Breast epithelium (tissue), 4 donors: ENCODE results near the gene OR5K4. TPM values are rescaled to one million over a fixed set of nuclear protein-coding genes. Genes with fewer than 3 reads are reported as not detected.

Experiments
- DNase-seq, 2 donors: peaks; one replicate each; pipeline ENCODE4 v3.0.0-alpha.2; 2019; ENCODE audit warnings: low spot score in 2 of 2
- H3K27ac ChIP-seq, 2 donors: fragments of 200-600 bp; sonication (generic) in 1 of 2; one replicate each; pipeline ENCODE4 v1.5.1; 2016 to 2019; ENCODE audit warnings: mild to moderate bottlenecking in 1 of 2
- H3K27me3 ChIP-seq, 2 donors: fragments of 200-600 bp; sonication (generic) in 1 of 2; one replicate each; pipeline versions ENCODE4 v1.5.1 to v1.6.0; 2017 to 2019; ENCODE audit warnings: control low read depth in 1 of 2, mild to moderate bottlenecking in 1 of 2
- H3K36me3 ChIP-seq: fragments of 200-600 bp; one replicate; pipeline ENCODE4 v1.5.1; 2019
- H3K4me1 ChIP-seq, 2 donors: fragments of 200-600 bp; sonication (generic); one replicate each; pipeline ENCODE4 v1.5.1; 2016 to 2019; ENCODE audit warnings: control low read depth in 1 of 2
- H3K4me3 ChIP-seq, 3 donors: fragments of 200-600 bp; sonication (generic); 1 replicate in 2 of 3; 2 replicates in 1 of 3; pipeline ENCODE4 v1.5.1; 2016 to 2019; ENCODE audit warnings: mild to moderate bottlenecking in 3 of 3, moderate library complexity in 2 of 3
- H3K9me3 ChIP-seq, 2 donors: fragments of 200-600 bp; sonication (generic) in 1 of 2; one replicate each; pipeline ENCODE4 v1.5.1; 2016 to 2019; ENCODE audit warnings: control low read depth in 1 of 2
- POLR2A ChIP-seq: fragments of 450-650 bp; IDR thresholded peaks from one replicate; pipeline ENCODE4 v1.6.1; 2016; ENCODE audit warnings: antibody characterized with exemption, mild to moderate bottlenecking, moderate library complexity
- POLR2AphosphoS5 ChIP-seq, 3 donors: sonication (generic); formaldehyde crosslinking; IDR thresholded peaks; one replicate each; pipeline ENCODE4 v1.6.1; 2017; ENCODE audit warnings: antibody characterized with exemption in 3 of 3
- intact Hi-C: fragments of 100-400 bp; cut with DNase I; formaldehyde crosslinking; loops from one replicate; pipeline ENCODE4 v1.15.1; 2023; ENCODE audit warnings: low total_unique reads
- total RNA-seq, 3 donors: library from RNA; depleted of rRNA; stranded (reverse); fragments of >200 nt; gene quantifications; one replicate each; pipeline ENCODE4 v1.1.0, GENCODE V29; 2016
- TF ChIP-seq, protein P1 (sequence below), 3 donors: fragments of 450-650 bp; IDR thresholded peaks; one replicate each; pipeline ENCODE4 v1.5.1; 2016 to 2017; ENCODE audit warnings: antibody characterized with exemption in 3 of 3, mild to moderate bottlenecking in 3 of 3, moderate library complexity in 3 of 3

OR5K4 gene
- total RNA-seq, 3 donors from 2014 or later, result not detected

DNA sequence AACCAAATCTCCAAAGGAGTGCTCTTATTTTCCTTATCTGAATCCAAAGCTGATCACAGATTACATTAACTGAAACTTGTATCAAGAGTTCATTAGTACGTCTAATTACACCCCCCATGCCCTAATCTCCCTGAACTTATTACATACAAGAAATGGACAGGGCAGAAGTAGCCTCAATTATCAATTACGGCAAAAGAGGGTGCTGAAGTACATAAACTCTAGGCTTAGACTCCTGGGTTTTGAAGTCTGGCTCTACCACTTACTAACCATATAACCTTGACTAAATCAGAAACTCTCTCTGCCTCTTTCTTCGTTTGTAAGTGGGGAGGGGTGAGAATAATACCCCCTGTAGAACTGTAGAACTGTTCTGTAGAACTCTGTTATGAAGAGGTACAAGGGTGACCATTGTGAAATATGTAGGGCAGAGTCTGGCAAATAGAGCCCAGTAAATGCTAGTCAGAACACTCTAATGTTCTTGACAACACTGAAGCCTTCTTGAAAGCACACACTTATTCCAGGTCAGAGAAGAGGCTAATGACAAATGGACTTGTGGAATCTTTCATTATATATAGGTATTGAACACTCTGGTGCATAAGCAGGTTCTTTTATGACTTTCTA lies 19.6 kb upstream of the OR5K4 start:
- H3K4me3 ChIP-seq, result no peak overlapping the region
- H3K4me1 ChIP-seq, result no peaks in the 10 kb centered on the region
- H3K36me3 ChIP-seq, result no peaks in the 10 kb centered on the region
- no peak overlapping the region for H3K27ac ChIP-seq
- intact Hi-C loops, result no loop called here
- TF ChIP-seq POLR2AphosphoS5 (IDR thresholded peaks at IDR 0.05) (no peak), POLR2A (no peak)
- TF ChIP-seq, protein P1, sequence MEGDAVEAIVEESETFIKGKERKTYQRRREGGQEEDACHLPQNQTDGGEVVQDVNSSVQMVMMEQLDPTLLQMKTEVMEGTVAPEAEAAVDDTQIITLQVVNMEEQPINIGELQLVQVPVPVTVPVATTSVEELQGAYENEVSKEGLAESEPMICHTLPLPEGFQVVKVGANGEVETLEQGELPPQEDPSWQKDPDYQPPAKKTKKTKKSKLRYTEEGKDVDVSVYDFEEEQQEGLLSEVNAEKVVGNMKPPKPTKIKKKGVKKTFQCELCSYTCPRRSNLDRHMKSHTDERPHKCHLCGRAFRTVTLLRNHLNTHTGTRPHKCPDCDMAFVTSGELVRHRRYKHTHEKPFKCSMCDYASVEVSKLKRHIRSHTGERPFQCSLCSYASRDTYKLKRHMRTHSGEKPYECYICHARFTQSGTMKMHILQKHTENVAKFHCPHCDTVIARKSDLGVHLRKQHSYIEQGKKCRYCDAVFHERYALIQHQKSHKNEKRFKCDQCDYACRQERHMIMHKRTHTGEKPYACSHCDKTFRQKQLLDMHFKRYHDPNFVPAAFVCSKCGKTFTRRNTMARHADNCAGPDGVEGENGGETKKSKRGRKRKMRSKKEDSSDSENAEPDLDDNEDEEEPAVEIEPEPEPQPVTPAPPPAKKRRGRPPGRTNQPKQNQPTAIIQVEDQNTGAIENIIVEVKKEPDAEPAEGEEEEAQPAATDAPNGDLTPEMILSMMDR (IDR thresholded peaks at IDR 0.05), result no peak
- no peak for DNase-seq
- no peaks in the 10 kb centered on the region for H3K27me3 ChIP-seq
- no peaks in the 10 kb centered on the region for H3K9me3 ChIP-seq

DNA sequence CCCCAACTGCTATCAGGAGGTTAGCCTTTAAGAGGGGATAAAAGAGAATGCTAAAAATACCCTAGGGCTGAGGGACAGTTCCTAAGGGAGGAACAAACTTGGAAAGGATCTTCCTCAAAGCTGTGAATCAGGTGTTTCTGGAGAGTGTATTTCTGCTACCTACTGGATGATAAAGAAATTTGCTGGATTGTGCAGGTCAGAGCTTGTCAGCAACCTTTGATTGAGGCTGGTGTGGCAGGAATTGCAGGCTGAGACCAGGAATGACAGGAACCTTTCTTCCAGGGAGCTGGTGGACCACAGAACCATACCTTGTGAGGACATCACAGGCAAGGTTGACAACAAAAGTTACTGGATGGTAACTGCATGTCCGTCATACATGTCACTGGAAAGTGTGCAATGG lies 14.6 kb upstream of the OR5K4 start:
- intact Hi-C loops, result no loop called here

DNA sequence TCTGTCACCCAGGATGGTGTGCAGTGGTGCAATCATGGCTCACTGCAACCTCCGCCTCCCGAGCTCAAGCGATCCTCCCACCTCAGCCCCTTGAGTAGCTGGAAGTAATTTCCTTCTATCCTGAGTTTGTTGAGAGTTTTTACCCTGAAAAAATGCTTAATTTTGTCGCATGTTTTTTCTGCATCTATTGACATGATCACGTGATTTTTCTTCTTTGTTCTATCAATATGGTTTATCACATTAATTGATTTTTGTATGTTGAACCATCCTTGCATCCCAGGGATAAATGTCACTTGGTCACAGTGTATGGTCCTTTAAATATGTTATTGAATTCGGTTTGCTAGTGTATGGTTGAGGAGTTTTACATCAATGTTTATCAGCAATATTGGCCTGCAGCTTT lies 11.9 kb upstream of the OR5K4 start:
- no peak for DNase-seq
- H3K4me1 ChIP-seq, result no peaks in the 10 kb centered on the region
- intact Hi-C loops, result no loop called here
- TF ChIP-seq POLR2A (no peak), POLR2AphosphoS5 (IDR thresholded peaks at IDR 0.05) (no peak)
- TF ChIP-seq, protein P1 (IDR thresholded peaks at IDR 0.05), result no peak
- no peak overlapping the region for H3K4me3 ChIP-seq
- no peaks in the 10 kb centered on the region for H3K9me3 ChIP-seq
- no peak overlapping the region for H3K27ac ChIP-seq
- no peaks in the 10 kb centered on the region for H3K27me3 ChIP-seq
- H3K36me3 ChIP-seq, result no peaks in the 10 kb centered on the region

More for the DNA sequence above, 14.6 kb upstream of the OR5K4 start:
- H3K27me3 ChIP-seq, result no peaks in the 10 kb centered on the region
- no peaks in the 10 kb centered on the region for H3K36me3 ChIP-seq
- TF ChIP-seq POLR2AphosphoS5 (IDR thresholded peaks at IDR 0.05), result no peak
- TF ChIP-seq POLR2A, result no peak
- TF ChIP-seq, protein P1 (IDR thresholded peaks at IDR 0.05), result no peak
- no peaks in the 10 kb centered on the region for H3K9me3 ChIP-seq
- H3K27ac ChIP-seq, result no peak overlapping the region
- no peaks in the 10 kb centered on the region for H3K4me1 ChIP-seq
- no peak overlapping the region for H3K4me3 ChIP-seq
- DNase-seq, result no peak

DNA sequence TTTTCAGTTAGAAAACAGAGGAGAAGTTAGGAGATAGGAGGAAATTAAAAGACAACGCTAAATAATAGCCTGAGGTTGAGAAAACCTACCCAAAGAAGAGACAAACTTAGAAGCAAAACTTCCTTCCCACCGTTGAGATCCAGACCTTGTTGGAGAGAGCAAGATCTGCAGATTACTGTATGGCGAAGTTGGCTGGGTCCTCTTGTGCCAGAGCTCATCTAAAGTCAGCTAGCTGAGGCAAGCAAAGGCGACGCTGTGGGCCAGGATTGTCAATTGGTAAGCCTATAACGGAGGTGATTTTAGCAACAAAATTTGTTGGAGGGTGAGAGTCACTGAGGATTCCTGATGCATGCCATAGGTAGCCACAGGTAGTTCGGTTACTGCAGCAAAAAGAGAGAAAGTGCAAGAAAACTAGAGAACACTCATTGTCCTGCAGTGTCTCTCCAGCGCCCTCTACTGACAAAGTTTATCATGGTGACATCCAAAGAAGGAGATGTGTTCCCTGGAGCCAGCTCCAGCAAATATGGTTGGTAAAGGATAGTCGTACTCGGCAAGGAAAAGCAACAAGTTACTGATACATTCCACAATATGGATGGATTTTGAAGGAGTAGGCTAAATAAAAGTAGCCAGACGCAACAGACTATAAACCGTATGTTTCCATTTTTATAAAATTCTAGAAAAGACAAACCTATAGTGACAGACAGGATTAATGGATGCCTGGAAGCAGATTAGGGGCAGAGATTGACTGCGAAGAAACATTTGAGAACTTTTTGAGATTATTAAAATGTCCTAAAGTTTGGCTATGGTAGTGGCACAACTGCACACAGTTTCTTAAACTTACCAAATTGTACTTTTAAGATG lies 9.8 kb upstream of the OR5K4 start:
- Histone ChIP-seq H3K4me3 (no peak overlapping the region), H3K27ac (no peak overlapping the region), H3K4me1 (no peaks in the 10 kb centered on the region), H3K36me3 (no peaks in the 10 kb centered on the region), H3K9me3 (no peaks in the 10 kb centered on the region), H3K27me3 (no peaks in the 10 kb centered on the region)
- DNase-seq, result no peak
- intact Hi-C loops, result no loop called here
- TF ChIP-seq POLR2A (no peak), POLR2AphosphoS5 (IDR thresholded peaks at IDR 0.05) (no peak)
- TF ChIP-seq, protein P1 (IDR thresholded peaks at IDR 0.05), result no peak

DNA sequence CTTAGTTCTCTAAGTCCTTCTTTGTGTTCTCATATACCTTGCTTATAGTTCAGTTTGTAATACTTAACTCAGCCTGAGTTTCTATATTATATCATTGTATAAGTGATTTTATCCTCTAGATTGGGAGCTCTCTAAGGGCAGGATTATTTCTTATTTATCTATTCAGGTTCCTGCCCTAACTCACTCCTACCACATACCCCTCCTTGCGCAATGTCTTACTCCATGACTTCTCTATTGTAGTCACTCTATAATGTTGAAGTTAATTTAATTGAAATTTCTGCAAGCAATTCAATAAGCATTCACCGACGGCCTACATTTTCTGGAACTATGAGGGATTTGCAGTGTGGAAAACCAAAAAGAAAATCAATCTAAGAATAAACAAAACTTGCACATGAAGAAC lies 3.6 kb upstream of the OR5K4 start:
- no peak for DNase-seq
- Histone ChIP-seq H3K36me3 (no peaks in the 10 kb centered on the region), H3K9me3 (no peaks in the 10 kb centered on the region), H3K27me3 (no peaks in the 10 kb centered on the region), H3K27ac (no peak overlapping the region), H3K4me1 (no peaks in the 10 kb centered on the region), H3K4me3 (no peak overlapping the region)
- TF ChIP-seq POLR2AphosphoS5 (IDR thresholded peaks at IDR 0.05), result no peak
- no peak for TF ChIP-seq POLR2A
- TF ChIP-seq, protein P1 (IDR thresholded peaks at IDR 0.05), result no peak
- intact Hi-C loops, result no loop called here
